ENCODE results near the gene BAZ1A.

The BAZ1A gene

DNA sequence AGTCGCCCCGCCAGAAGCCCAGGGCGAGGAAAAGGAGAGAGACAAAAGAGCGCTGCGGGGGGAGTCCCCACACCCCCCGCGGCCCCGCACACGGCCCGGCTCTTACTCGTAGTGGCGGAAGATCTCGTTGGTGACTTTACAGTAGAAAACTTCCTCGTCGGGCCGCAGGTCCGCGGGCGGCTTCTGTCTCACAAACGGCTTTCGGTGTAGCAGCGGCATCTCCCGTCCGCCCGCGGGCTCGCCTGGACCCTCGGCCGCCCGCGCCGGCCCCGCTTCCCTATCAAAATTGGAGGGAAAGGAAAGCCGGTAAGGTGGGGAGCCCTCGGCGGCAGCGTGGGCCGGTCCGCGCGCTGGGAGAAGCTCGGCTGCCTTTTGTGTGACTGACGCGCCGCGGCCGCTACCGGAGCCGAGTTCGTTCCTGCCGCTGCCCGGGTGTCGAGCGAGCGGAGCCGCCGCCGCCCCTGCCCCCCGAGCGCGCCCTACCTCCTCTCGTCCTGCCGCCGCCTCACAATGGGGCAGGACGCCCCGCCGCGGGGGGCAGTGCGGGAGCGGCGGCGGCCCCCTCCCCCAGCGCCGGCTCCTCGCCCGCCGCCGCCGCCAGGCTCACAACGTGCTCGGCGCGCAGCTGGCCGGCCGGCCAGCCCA, 652 bp downstream of the BAZ1A start:
- Histone ChIP-seq H2BK15ac (ENCODE audit: low read depth, poor library complexity, severe bottlenecking) (peak overlapping the region; percentile 86), H3K36me3 (ENCODE audit: control insufficient read depth in 1 of 2, insufficient read depth in 2 of 2, low read depth in 1 of 2, low read length in 2 of 2) (no peaks in the 10 kb centered on the region), H4K8ac (ENCODE audit: low read length) (peak overlapping the region; percentile 75), H3K9ac (ENCODE audit: low read length) (peak overlapping the region; percentile 98), H2AK5ac (ENCODE audit: low read length, severe bottlenecking) (no peak overlapping the region), H4K91ac (ENCODE audit: low read length) (peak overlapping the region; percentile 30), H3K4me2 (ENCODE audit: low read length, poor library complexity, severe bottlenecking) (peak overlapping the region; percentile 72), H2BK12ac (ENCODE audit: low read length in 2 of 2) (peak overlapping the region in 1 of 2 experiments; percentile 72), H3K79me1 (replicated peaks; ENCODE audit: low read length, poor library complexity, severe bottlenecking) (peaks cover 6% of the 10 kb centered on the region), H3K9me3 (ENCODE audit: control insufficient read depth, low read length) (no peaks in the 10 kb centered on the region), H3K4me1 (ENCODE audit: control insufficient read depth, insufficient read depth, low read depth, low read length) (peaks cover 3% of the 10 kb centered on the region), H3K27me3 (ENCODE audit: control insufficient read depth in 1 of 2, insufficient read depth in 1 of 2, low read length in 2 of 2) (no peaks in the 10 kb centered on the region), H3K4ac (ENCODE audit: low read depth in 1 of 2, low read length in 2 of 2) (peak overlapping the region in 1 of 2 experiments; percentile 97), H3K27ac (ENCODE audit: low read length, poor library complexity, severe bottlenecking) (peak overlapping the region; percentile 70), H2BK120ac (ENCODE audit: low read depth, low read length) (peak overlapping the region; percentile 42), H2AFZ (ENCODE audit: low read depth, low read length) (peak overlapping the region; percentile 76), H3K23ac (ENCODE audit: low read length in 2 of 2) (peak overlapping the region; percentile 27 to 96), H3K4me3 (ENCODE audit: insufficient read depth in 1 of 2, low read depth in 1 of 2, low read length in 2 of 2) (peak overlapping the region; percentile 92), H3K18ac (ENCODE audit: low read depth in 1 of 2, low read length in 2 of 2) (peak overlapping the region; percentile 89 to 97), H3K14ac (ENCODE audit: low read length in 2 of 2) (peak overlapping the region in 1 of 2 experiments; percentile 100), H2BK5ac (ENCODE audit: low read depth, low read length, poor library complexity, severe bottlenecking) (peak overlapping the region; percentile 70)
- peak; percentile 67 for DNase-seq
- under 1% methylated on average over 54 of the region's 85 CpGs for WGBS

DNA sequence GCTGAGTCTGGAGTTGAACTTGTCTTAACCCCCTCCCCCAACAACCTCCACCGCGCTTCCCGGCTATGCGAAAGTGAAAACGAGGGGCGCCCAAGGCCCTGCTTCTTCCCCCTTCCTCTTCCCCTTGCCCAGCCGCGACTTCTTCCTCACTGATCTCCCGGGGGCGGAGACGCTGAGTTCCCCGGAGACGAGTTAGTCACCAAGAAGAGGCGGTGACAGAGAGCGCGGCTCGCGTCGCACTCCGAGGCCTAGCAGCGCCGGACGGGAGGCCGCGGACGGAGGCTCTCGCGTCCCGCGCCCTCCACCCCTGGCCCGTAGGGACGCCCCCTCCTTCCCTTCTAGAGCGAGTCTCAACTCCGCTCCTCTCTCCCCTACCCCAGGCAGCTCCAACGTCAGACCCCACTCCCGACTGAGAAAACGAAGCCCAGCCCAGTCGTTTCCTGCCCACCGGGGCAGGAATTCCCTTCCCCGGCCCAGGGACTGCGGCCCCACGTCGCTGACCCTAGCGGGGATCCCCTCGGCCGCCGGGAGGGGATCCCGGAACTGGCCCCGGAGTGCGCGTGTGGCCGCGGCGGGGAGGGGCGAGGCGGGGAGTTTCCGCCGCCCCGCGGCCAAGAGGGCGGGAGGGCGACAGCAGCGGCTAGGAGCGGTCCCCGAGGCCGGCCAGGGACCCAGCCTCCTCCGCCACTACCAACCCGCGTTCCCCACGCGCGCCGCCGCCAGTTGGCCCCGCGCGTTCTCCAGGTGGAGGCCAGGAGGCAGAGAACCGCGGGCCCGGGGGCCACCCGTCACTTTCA, 1.4 kb downstream of the BAZ1A start:
- Histone ChIP-seq H3K9ac (ENCODE audit: low read length) (peak overlapping the region; percentile 98), H2BK12ac (ENCODE audit: low read length in 2 of 2) (peak overlapping the region in 1 of 2 experiments; percentile 63), H3K27me3 (ENCODE audit: control insufficient read depth in 1 of 2, insufficient read depth in 1 of 2, low read length in 2 of 2) (no peaks in the 10 kb centered on the region), H2AFZ (ENCODE audit: low read depth, low read length) (peak overlapping the region; percentile 63), H3K9me3 (ENCODE audit: control insufficient read depth, low read length) (no peaks in the 10 kb centered on the region), H4K91ac (ENCODE audit: low read length) (peak overlapping the region; percentile 30), H3K4me3 (ENCODE audit: insufficient read depth in 1 of 2, low read depth in 1 of 2, low read length in 2 of 2) (peak overlapping the region; percentile 92), H3K4me1 (ENCODE audit: control insufficient read depth, insufficient read depth, low read depth, low read length) (peaks cover 3% of the 10 kb centered on the region), H2BK120ac (ENCODE audit: low read depth, low read length) (peak overlapping the region; percentile 61), H3K14ac (ENCODE audit: low read length in 2 of 2) (peak overlapping the region in 1 of 2 experiments; percentile 95), H3K4me2 (ENCODE audit: low read length, poor library complexity, severe bottlenecking) (peak overlapping the region; percentile 72), H3K36me3 (ENCODE audit: control insufficient read depth in 1 of 2, insufficient read depth in 2 of 2, low read depth in 1 of 2, low read length in 2 of 2) (no peaks in the 10 kb centered on the region), H3K4ac (ENCODE audit: low read depth in 1 of 2, low read length in 2 of 2) (peak overlapping the region; percentile 39 to 97), H3K27ac (ENCODE audit: low read length, poor library complexity, severe bottlenecking) (peak overlapping the region; percentile 70), H3K18ac (ENCODE audit: low read depth in 1 of 2, low read length in 2 of 2) (peak overlapping the region; percentile 68 to 97), H4K8ac (ENCODE audit: low read length) (peak overlapping the region; percentile 41), H2BK5ac (ENCODE audit: low read depth, low read length, poor library complexity, severe bottlenecking) (peak overlapping the region; percentile 66), H3K23ac (ENCODE audit: low read length in 2 of 2) (peak overlapping the region; percentile 27 to 96), H3K79me1 (replicated peaks; ENCODE audit: low read length, poor library complexity, severe bottlenecking) (peaks cover 7% of the 10 kb centered on the region), H2AK5ac (ENCODE audit: low read length, severe bottlenecking) (no peak overlapping the region), H2BK15ac (ENCODE audit: low read depth, poor library complexity, severe bottlenecking) (peak overlapping the region; percentile 86)
- WGBS = under 1% methylated on average over 44 of the region's 81 CpGs
- DNase-seq = peak; percentile 90

DNA sequence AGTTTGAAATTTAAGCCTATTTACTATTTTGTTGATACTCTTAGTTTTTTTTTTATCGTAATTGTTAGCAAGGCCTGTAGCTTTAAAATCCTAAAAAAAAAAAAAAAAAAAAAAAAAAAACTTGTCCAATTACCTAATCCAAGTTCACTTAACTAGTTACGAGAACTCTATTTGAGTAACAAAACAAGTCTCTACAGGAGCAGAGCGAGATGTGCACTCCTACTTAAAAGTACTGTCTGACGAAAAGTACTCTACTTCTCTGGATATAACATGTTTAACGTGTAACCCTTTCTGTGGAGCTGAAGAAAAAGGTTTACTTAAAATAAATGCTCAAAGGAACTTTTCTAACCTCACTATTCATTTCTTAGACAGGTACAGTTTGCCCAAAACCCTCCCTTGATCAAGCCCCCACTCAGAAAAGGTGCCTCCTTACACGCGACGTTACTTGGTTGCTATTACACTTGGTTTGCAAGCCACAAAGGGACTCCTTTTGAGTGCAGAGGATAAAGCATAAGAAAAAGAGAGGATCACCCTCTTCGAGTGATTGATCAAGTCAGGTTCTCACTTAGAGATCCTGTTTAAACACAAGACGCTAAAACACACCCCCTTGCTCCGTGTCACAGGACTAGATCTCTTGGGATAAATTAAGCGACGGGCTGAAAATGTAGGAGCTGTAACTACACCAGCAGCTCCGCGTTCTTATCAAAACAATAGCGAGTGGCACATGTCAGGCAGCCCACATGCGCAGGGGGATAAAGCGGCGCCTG, 2.2 kb downstream of the BAZ1A start:
- Histone ChIP-seq H3K23ac (ENCODE audit: low read length in 2 of 2) (peak overlapping the region in 1 of 2 experiments; percentile 32), H3K4ac (ENCODE audit: low read depth in 1 of 2, low read length in 2 of 2) (peak overlapping the region in 1 of 2 experiments; percentile 69), H2BK12ac (ENCODE audit: low read length in 2 of 2) (peak overlapping the region in 1 of 2 experiments; percentile 43), H2AFZ (ENCODE audit: low read depth, low read length) (no peak overlapping the region), H3K4me2 (ENCODE audit: low read length, poor library complexity, severe bottlenecking) (peak overlapping the region; percentile 72), H2AK5ac (ENCODE audit: low read length, severe bottlenecking) (no peak overlapping the region), H4K91ac (ENCODE audit: low read length) (no peak overlapping the region), H2BK5ac (ENCODE audit: low read depth, low read length, poor library complexity, severe bottlenecking) (no peak overlapping the region), H2BK15ac (ENCODE audit: low read depth, poor library complexity, severe bottlenecking) (no peak overlapping the region), H3K14ac (ENCODE audit: low read length in 2 of 2) (peak overlapping the region in 1 of 2 experiments; percentile 35), H2BK120ac (ENCODE audit: low read depth, low read length) (no peak overlapping the region), H3K18ac (ENCODE audit: low read depth in 1 of 2, low read length in 2 of 2) (peak overlapping the region in 1 of 2 experiments; percentile 97), H3K9ac (ENCODE audit: low read length) (peak overlapping the region; percentile 98), H3K27me3 (ENCODE audit: control insufficient read depth in 1 of 2, insufficient read depth in 1 of 2, low read length in 2 of 2) (no peaks in the 10 kb centered on the region), H3K4me1 (ENCODE audit: control insufficient read depth, insufficient read depth, low read depth, low read length) (peaks cover 3% of the 10 kb centered on the region), H3K27ac (ENCODE audit: low read length, poor library complexity, severe bottlenecking) (peak overlapping the region; percentile 66), H3K9me3 (ENCODE audit: control insufficient read depth, low read length) (no peaks in the 10 kb centered on the region), H3K79me1 (replicated peaks; ENCODE audit: low read length, poor library complexity, severe bottlenecking) (peaks cover 7% of the 10 kb centered on the region), H4K8ac (ENCODE audit: low read length) (no peak overlapping the region), H3K36me3 (ENCODE audit: control insufficient read depth in 1 of 2, insufficient read depth in 2 of 2, low read depth in 1 of 2, low read length in 2 of 2) (no peaks in the 10 kb centered on the region), H3K4me3 (ENCODE audit: insufficient read depth in 1 of 2, low read depth in 1 of 2, low read length in 2 of 2) (peak overlapping the region; percentile 92)
- peak; percentile 68 for DNase-seq
- 14% methylated on average over 13 of the region's 19 CpGs for WGBS
